ENCODE measurements around the gene CELF2.

DNA sequence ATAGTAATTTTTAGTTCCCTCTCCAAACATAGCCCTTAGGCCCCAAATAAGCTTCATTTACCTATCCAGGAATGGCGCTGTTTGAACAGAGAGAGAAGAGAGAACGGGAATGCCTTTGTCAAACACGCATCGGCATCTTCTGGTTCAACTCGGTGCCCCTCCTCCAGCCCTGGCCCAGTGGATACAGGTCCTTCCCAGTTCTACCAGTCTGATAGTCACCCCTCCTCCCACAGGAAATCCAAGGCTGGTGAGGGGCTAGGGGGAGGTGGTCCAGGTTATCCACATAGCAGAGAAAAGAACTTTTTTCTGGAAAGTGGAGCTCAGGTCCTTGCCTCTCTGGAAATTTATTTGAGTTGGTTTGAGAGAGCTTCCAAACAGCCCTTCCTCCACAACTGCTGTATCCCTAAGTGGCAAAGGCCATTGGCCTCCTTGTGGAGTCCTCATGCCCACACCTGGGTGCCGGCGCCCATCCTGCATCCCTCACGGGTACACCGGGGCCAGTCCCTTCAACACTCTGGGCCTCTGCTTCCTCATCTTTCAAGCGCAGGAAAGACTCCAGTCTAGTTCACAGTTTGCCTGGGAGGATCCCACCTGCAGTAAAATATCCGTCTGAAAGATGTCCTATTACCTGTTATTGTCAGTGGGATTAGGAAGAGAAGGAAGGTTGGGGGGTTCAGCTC lies 287.4 kb downstream of the CELF2 start:
- TF ChIP-seq, protein P1, sequence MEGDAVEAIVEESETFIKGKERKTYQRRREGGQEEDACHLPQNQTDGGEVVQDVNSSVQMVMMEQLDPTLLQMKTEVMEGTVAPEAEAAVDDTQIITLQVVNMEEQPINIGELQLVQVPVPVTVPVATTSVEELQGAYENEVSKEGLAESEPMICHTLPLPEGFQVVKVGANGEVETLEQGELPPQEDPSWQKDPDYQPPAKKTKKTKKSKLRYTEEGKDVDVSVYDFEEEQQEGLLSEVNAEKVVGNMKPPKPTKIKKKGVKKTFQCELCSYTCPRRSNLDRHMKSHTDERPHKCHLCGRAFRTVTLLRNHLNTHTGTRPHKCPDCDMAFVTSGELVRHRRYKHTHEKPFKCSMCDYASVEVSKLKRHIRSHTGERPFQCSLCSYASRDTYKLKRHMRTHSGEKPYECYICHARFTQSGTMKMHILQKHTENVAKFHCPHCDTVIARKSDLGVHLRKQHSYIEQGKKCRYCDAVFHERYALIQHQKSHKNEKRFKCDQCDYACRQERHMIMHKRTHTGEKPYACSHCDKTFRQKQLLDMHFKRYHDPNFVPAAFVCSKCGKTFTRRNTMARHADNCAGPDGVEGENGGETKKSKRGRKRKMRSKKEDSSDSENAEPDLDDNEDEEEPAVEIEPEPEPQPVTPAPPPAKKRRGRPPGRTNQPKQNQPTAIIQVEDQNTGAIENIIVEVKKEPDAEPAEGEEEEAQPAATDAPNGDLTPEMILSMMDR (IDR thresholded peaks at IDR 0.05), result no peak
- no peak for TF ChIP-seq POLR2A (IDR thresholded peaks at IDR 0.05)

Data from thyroid gland (tissue), 4 donors.